ENCODE results near the gene EMX1. TPM values are rescaled to one million over a fixed set of nuclear protein-coding genes. Genes with fewer than 3 reads are reported as not detected.

EMX1 gene
- total and polyA plus RNA-seq, 9 donors: 0.20 to 1.1 (median 0.28) TPM; not detected in 5

DNA sequence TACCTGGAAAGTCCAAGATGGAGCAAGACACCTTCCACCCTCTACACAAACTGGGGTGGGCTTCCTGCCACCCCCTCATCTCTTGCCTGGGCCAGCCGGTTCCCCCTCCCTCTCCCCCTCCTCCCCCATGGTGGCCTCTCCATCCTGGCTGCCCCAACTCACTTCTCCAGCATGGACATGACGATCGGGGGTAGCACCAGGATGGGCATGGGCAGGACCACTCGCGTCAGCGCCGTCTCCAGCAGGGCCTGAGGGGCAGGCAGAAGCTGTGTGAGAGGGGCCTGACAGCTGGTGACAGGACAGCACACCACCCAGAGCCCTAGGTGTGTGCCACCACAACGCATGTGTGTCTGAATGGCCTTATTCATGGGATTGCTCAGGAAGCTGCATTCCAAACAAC is 51.0 kb downstream of the EMX1 start:
- H3K36me3 ChIP-seq: no peaks in the 10 kb centered on the region
- no peaks in the 10 kb centered on the region for H3K27me3 ChIP-seq
- 85 to 97% (median 90%) methylated on average over 8 of the region's 8 CpGs for whole genome bisulfite sequencing, 3 donors
- no peak overlapping the region for H3K4me3 ChIP-seq
- TF ChIP-seq EP300 (IDR thresholded peaks at IDR 0.05) (no peak), CTCF (IDR thresholded peaks at IDR 0.05) (no peak), POLR2A (IDR thresholded peaks at IDR 0.05) (no peak)
- intact Hi-C loops (cut with DNase I): no loop called here
- no peak for DNase-seq
- no peaks in the 10 kb centered on the region for H3K9me3 ChIP-seq
- no peaks in the 10 kb centered on the region for H3K4me1 ChIP-seq (ENCODE audit: insufficient read depth)
- H3K27ac ChIP-seq: no peak overlapping the region

DNA sequence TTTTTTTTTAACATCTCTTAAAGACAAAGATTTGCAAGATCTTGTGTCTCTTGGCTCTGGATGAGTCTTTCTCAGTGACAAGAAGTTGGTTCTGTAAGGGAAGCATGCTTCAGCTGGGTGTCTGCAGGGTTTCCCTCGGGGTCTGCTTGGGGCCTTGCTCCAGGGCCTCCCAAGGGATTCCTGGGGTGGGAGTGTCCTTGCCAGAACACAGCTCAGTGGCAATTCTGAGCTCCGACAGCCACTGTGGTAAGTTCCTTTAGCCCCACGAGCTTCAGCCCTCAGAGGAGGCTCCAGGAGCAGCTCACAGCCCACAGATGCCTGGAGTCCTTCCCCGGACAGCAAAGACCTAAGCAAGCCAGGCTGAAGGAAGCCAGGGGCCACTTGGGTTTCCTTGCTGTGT is 52.4 kb downstream of the EMX1 start:
- 75 to 83% (median 75%) methylated on average over 4 of the region's 4 CpGs for WGBS, 3 donors
- H3K9me3 ChIP-seq: no peaks in the 10 kb centered on the region
- intact Hi-C loops (cut with DNase I): no loop called here

GRCh38 chr2:72971036-72971435 is 53.7 kb downstream of the EMX1 start:
- Histone ChIP-seq H3K27me3 (no peaks in the 10 kb centered on the region), H3K36me3 (no peaks in the 10 kb centered on the region), H3K4me1 (ENCODE audit: insufficient read depth) (no peaks in the 10 kb centered on the region), H3K9me3 (no peaks in the 10 kb centered on the region), H3K4me3 (no peak overlapping the region), H3K27ac (no peak overlapping the region)
- WGBS, 3 donors: 89 to 91% (median 89%) methylated on average over 7 of the region's 7 CpGs
- TF ChIP-seq POLR2A (IDR thresholded peaks at IDR 0.05): no peak
- no peak for TF ChIP-seq EP300 (IDR thresholded peaks at IDR 0.05)
- TF ChIP-seq CTCF (IDR thresholded peaks at IDR 0.05): no peak
- DNase-seq: no peak
- intact Hi-C loops (cut with DNase I): no loop called here

More for the DNA sequence above, 52.4 kb downstream of the EMX1 start:
- H3K36me3 ChIP-seq: no peaks in the 10 kb centered on the region
- DNase-seq: no peak
- TF ChIP-seq POLR2A (IDR thresholded peaks at IDR 0.05) (no peak), CTCF (IDR thresholded peaks at IDR 0.05) (no peak), EP300 (IDR thresholded peaks at IDR 0.05) (no peak)
- no peaks in the 10 kb centered on the region for H3K27me3 ChIP-seq
- no peak overlapping the region for H3K4me3 ChIP-seq
- H3K4me1 ChIP-seq (ENCODE audit: insufficient read depth): no peaks in the 10 kb centered on the region
- H3K27ac ChIP-seq: no peak overlapping the region

DNA sequence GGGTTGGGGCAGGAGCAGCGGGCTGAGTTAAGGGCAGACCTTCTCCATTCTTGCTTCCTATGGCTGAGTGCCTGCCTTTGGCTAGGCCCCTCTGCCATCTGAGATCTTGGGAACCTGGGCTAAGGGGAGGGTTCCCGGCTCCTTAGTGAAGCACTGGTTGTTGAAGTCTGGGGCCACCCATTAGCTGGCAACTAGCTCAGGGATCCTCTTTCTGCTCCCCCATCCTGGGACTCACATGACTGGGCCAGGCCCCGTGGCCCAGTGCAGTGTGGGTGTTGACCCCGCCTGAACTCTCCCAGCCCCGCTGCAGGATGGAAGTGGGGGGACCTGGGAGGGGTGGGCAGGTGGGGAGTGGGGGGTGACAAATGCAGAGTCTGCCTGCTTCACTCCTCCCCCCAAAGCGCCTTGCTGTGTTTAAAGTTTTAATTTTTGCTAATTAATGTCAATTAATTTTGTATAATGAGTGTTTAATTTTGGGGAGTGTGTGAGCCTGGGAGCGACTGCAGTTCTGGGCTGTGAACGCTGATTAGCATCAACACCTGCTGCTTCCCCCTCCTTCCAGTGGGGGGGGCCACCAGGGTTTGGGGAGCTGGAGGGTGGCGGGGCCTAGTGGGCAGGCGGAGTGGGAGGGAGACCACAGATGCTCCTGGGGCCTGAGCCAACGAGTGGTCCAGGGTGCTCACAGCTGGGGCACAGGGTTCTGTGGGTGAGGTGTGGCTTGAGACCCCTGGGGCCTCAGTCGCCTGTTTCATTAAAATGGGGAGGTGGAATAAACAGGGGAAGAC is 55.2 kb downstream of the EMX1 start:
- Histone ChIP-seq H3K36me3 (no peaks in the 10 kb centered on the region), H3K4me3 (no peak overlapping the region), H3K9me3 (no peaks in the 10 kb centered on the region), H3K27ac (no peak overlapping the region), H3K4me1 (ENCODE audit: insufficient read depth) (no peaks in the 10 kb centered on the region), H3K27me3 (no peaks in the 10 kb centered on the region)
- TF ChIP-seq EP300 (IDR thresholded peaks at IDR 0.05) (no peak), CTCF (IDR thresholded peaks at IDR 0.05) (no peak), POLR2A (IDR thresholded peaks at IDR 0.05) (no peak)
- intact Hi-C loops (cut with DNase I): no loop called here
- no peak for DNase-seq
- 86 to 90% (median 89%) methylated on average over 12 of the region's 12 CpGs for WGBS, 3 donors

Measured in ovary (tissue), 9 donors.